Measurements from ENCODE around the gene PXYLP1.

DNA sequence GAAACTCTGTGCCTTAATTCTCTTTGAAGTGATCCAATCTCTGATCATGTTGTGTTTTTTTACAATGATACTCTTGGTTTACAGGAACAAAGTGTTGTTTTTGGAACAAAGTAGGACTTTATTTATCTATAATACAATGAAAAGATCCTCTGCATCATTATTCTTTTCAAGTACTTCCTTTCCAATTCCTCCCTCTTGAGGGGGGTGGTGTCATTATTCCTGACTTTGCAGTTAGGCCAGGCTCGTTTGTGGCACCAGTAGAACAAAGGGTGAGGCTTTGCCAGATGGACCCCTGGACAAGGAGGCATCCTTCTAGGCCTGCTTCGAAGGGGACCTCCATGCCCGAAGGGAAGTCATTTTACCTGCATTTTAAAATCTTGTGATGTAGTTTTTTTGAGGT lies 95.0 kb downstream of the PXYLP1 start:
- TF ChIP-seq POLR2A (IDR thresholded peaks at IDR 0.05; ENCODE audit: control extremely low read depth in 1 of 2, low read depth in 2 of 2, low read length in 2 of 2) (no peak), ATF3 (IDR thresholded peaks at IDR 0.05; ENCODE audit: insufficient read depth, low read depth, low read length) (no peak), POLR2AphosphoS5 (IDR thresholded peaks at IDR 0.05; ENCODE audit: low read depth, low read length) (no peak)
- TF ChIP-seq, protein P1, sequence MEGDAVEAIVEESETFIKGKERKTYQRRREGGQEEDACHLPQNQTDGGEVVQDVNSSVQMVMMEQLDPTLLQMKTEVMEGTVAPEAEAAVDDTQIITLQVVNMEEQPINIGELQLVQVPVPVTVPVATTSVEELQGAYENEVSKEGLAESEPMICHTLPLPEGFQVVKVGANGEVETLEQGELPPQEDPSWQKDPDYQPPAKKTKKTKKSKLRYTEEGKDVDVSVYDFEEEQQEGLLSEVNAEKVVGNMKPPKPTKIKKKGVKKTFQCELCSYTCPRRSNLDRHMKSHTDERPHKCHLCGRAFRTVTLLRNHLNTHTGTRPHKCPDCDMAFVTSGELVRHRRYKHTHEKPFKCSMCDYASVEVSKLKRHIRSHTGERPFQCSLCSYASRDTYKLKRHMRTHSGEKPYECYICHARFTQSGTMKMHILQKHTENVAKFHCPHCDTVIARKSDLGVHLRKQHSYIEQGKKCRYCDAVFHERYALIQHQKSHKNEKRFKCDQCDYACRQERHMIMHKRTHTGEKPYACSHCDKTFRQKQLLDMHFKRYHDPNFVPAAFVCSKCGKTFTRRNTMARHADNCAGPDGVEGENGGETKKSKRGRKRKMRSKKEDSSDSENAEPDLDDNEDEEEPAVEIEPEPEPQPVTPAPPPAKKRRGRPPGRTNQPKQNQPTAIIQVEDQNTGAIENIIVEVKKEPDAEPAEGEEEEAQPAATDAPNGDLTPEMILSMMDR (IDR thresholded peaks at IDR 0.05; ENCODE audit: control extremely low read depth in 1 of 3, insufficient read depth in 1 of 3, low read depth in 1 of 3, low read length in 3 of 3) = no peak
